ENCODE results near the gene MACF1.
A peak's percentile ranks its signal among the peaks of the same experiment; 100 is the strongest.

MACF1 gene

GRCh38 chr1:39368045-39368444, 163.6 kb downstream of the MACF1 start:
- Mint-ChIP-seq H3K36me3 (ENCODE audit: low read depth) (peaks cover 65% of the 10 kb centered on the region), H3K4me3 (no peak overlapping the region), H3K27me3 (ENCODE audit: low read depth) (no peaks in the 10 kb centered on the region), H3K4me1 (ENCODE audit: low read depth) (no peaks in the 10 kb centered on the region), H3K27ac (peak overlapping the region; percentile 20), H3K9me3 (no peaks in the 10 kb centered on the region)
- no peak for DNase-seq (ENCODE audit: low spot score)

DNA sequence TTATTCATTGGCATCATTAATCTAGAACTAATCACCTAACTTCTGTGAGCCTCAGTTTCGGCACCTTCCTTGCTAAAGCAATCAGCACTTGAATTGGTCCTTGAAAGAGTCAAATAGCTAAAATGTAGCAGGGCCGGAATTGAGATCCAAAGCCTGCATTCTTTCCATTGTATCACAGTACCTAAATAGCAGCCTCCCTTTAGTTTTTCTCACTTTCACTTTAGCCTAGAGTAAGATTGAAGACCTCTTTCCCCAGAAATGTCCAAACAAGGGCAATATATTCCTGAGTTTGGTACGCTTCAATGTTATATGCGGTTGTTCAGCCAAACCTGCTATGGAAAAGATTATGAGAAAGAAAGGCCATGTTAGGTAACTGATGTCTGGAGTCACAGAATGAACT, 165.1 kb downstream of the MACF1 start:
- Mint-ChIP-seq H3K4me3 (no peak overlapping the region), H3K4me1 (ENCODE audit: low read depth) (no peaks in the 10 kb centered on the region), H3K9me3 (no peaks in the 10 kb centered on the region), H3K27me3 (ENCODE audit: low read depth) (no peaks in the 10 kb centered on the region), H3K27ac (no peak overlapping the region), H3K36me3 (ENCODE audit: low read depth) (peaks cover 59% of the 10 kb centered on the region)
- no peak for DNase-seq (ENCODE audit: low spot score)

DNA sequence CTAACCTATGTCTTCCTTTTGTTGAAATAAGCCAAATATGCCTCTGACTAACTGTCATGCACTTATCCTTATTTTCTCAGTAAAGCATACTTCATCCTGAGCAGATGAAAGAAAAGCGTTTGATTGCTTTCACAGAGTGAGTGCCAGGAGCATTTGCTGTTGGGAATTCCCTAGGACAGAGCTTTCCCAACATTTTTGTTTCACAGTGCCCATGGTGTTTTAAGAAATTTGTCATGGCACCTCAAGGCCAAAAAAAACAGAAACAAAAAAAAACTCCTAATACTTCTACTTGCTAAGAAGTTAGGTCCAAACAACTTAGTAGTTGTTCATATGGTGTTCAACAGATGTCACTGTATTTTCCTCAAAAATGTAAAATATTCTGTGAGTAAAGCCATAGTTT, 166.1 kb downstream of the MACF1 start:
- no peak for DNase-seq (ENCODE audit: low spot score)
- no peaks in the 10 kb centered on the region for H3K4me1 Mint-ChIP-seq (ENCODE audit: low read depth)
- no peaks in the 10 kb centered on the region for H3K27me3 Mint-ChIP-seq (ENCODE audit: low read depth)
- H3K4me3 Mint-ChIP-seq = no peak overlapping the region
- no peaks in the 10 kb centered on the region for H3K9me3 Mint-ChIP-seq
- H3K36me3 Mint-ChIP-seq (ENCODE audit: low read depth) = peaks cover 62% of the 10 kb centered on the region
- H3K27ac Mint-ChIP-seq = no peak overlapping the region

DNA sequence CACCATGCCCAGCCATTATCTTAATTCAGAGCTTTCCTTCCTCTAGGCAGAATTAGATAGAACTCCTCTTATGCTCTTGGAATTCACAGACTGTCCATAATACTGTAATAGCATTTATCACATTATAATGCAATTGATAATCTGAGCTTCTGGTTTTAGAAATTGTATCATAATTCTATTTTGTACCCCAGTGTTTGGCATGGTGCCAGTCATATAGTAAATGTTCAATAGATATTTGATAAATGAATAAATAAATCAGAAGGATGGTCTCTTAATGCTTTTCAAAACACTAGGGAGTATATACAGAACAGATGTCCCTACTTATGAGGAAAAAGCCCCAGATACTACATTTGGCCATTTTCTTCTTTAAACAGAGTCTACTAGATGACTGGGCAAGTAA, 167.6 kb downstream of the MACF1 start:
- no peak overlapping the region for H3K4me3 Mint-ChIP-seq
- peaks cover 59% of the 10 kb centered on the region for H3K36me3 Mint-ChIP-seq (ENCODE audit: low read depth)
- no peaks in the 10 kb centered on the region for H3K9me3 Mint-ChIP-seq
- H3K27ac Mint-ChIP-seq = no peak overlapping the region
- no peak for DNase-seq (ENCODE audit: low spot score)
- no peaks in the 10 kb centered on the region for H3K4me1 Mint-ChIP-seq (ENCODE audit: low read depth)
- no peaks in the 10 kb centered on the region for H3K27me3 Mint-ChIP-seq (ENCODE audit: low read depth)

DNA sequence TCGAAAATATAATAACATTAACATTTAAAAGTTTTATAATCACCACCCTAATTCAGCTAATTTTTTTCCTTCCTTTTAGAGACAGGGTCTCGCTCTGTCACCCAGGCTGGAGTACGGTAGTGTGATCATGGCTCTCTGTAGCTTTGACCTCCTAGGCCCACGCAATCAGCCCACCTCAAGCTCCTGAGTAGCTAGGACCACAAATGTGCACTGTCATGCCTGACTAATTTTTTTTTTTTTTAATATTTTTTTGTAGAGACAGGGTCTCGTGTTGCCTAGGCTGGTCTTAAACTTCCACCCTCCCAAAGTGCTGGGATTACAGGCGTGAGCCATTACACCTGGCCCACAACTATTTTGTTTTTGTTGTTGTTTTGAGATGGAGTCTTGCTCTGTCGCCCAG, 172.2 kb downstream of the MACF1 start:
- Mint-ChIP-seq H3K36me3 (ENCODE audit: low read depth) (peaks cover 44% of the 10 kb centered on the region), H3K27ac (no peak overlapping the region), H3K4me1 (ENCODE audit: low read depth) (no peaks in the 10 kb centered on the region), H3K9me3 (no peaks in the 10 kb centered on the region), H3K4me3 (no peak overlapping the region), H3K27me3 (ENCODE audit: low read depth) (no peaks in the 10 kb centered on the region)
- no peak for DNase-seq (ENCODE audit: low spot score)

DNA sequence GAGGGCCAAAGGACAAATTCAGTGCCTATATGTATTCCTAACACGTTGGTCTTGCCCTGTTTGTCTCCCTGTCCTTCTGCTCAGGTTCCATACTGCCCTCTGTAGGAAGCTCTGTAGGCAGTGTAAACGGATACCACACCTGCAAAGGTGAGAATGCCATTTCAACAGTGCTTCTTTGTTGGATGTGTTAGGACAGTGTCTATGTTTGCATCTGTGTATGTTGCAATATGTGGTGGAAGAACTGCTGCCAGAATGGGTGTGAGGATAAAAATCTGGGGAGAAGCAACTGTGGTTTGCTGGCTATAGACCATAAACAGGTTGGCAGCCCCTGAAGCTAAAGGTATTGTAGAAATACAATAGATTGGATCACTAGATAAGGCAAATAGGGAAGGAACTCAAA, 173.9 kb downstream of the MACF1 start:
- no peak overlapping the region for H3K27ac Mint-ChIP-seq
- no peak overlapping the region for H3K4me3 Mint-ChIP-seq
- no peaks in the 10 kb centered on the region for H3K4me1 Mint-ChIP-seq (ENCODE audit: low read depth)
- H3K27me3 Mint-ChIP-seq (ENCODE audit: low read depth) = no peaks in the 10 kb centered on the region
- no peaks in the 10 kb centered on the region for H3K9me3 Mint-ChIP-seq
- peaks cover 43% of the 10 kb centered on the region for H3K36me3 Mint-ChIP-seq (ENCODE audit: low read depth)
- no peak for DNase-seq (ENCODE audit: low spot score)

DNA sequence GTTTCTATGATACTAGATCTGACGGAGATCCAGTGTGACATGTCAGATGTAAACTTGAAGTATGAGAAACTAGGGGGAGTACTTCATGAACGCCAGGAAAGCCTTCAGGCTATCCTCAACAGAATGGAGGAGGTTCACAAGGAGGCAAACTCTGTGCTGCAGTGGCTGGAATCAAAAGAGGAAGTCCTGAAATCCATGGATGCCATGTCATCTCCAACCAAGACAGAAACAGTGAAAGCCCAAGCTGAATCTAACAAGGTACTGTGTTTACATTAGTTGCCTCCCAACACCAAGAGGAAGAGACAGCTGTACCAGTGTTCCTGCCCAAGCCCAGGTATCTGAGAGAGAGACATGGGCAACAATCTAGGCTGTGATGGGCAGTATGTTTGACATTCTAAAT, 174.7 kb downstream of the MACF1 start:
- DNase-seq (ENCODE audit: low spot score) = no peak
- Mint-ChIP-seq H3K4me1 (ENCODE audit: low read depth) (no peaks in the 10 kb centered on the region), H3K27me3 (ENCODE audit: low read depth) (no peaks in the 10 kb centered on the region), H3K27ac (no peak overlapping the region), H3K9me3 (no peaks in the 10 kb centered on the region), H3K4me3 (no peak overlapping the region), H3K36me3 (ENCODE audit: low read depth) (peaks cover 45% of the 10 kb centered on the region)

- Mint-ChIP-seq H3K4me3 (no peak overlapping the region), H3K36me3 (ENCODE audit: low read depth) (peaks cover 42% of the 10 kb centered on the region), H3K27me3 (ENCODE audit: low read depth) (no peaks in the 10 kb centered on the region), H3K27ac (no peak overlapping the region), H3K9me3 (no peaks in the 10 kb centered on the region), H3K4me1 (ENCODE audit: low read depth) (no peaks in the 10 kb centered on the region)
- DNase-seq (ENCODE audit: low spot score) = no peak
These were observed 175.5 kb downstream of the MACF1 start for GRCh38 chr1:39380036-39380435.

DNA sequence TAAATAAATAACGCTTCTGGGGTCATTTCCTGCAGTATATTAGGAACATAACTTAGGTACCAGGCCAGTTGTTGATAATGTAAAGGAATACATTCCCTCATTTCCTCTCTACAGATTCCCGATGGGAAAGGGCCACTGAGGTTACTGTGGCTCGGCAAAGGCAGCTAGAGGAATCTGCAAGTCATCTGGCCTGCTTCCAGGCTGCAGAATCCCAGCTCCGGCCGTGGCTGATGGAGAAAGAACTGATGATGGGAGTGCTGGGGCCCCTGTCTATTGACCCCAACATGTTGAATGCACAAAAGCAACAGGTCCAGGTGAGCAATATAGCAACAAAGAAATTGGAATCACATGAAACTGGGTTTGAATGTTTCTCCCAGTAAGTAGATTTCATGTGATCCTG, 177.3 kb downstream of the MACF1 start:
- Mint-ChIP-seq H3K27ac (no peak overlapping the region), H3K9me3 (no peaks in the 10 kb centered on the region), H3K27me3 (ENCODE audit: low read depth) (no peaks in the 10 kb centered on the region), H3K36me3 (ENCODE audit: low read depth) (peaks cover 47% of the 10 kb centered on the region), H3K4me3 (no peak overlapping the region), H3K4me1 (ENCODE audit: low read depth) (no peaks in the 10 kb centered on the region)
- no peak for DNase-seq (ENCODE audit: low spot score)

DNA sequence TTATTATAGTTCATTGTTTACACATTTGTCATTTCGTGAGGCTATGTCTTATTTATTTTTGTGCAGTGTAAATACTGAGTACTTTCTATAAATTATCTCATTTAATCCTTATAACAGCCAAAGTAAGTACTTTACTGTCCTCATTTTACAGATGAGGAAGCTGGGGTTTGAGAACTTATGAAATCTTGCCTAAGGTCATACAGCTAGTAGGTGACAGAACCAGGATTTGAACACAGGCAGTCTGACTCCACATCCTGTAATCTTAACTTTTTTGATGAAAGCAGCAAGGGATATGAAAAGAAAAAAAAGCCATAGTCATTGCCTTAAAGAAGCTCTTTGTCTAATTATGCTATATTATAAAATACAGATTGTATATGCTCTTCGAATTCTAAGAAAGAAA, 179.8 kb downstream of the MACF1 start:
- H3K4me3 Mint-ChIP-seq = no peak overlapping the region
- H3K9me3 Mint-ChIP-seq = no peaks in the 10 kb centered on the region
- peaks cover 55% of the 10 kb centered on the region for H3K36me3 Mint-ChIP-seq (ENCODE audit: low read depth)
- DNase-seq (ENCODE audit: low spot score) = no peak
- no peaks in the 10 kb centered on the region for H3K4me1 Mint-ChIP-seq (ENCODE audit: low read depth)
- H3K27ac Mint-ChIP-seq = no peak overlapping the region
- no peaks in the 10 kb centered on the region for H3K27me3 Mint-ChIP-seq (ENCODE audit: low read depth)

DNA sequence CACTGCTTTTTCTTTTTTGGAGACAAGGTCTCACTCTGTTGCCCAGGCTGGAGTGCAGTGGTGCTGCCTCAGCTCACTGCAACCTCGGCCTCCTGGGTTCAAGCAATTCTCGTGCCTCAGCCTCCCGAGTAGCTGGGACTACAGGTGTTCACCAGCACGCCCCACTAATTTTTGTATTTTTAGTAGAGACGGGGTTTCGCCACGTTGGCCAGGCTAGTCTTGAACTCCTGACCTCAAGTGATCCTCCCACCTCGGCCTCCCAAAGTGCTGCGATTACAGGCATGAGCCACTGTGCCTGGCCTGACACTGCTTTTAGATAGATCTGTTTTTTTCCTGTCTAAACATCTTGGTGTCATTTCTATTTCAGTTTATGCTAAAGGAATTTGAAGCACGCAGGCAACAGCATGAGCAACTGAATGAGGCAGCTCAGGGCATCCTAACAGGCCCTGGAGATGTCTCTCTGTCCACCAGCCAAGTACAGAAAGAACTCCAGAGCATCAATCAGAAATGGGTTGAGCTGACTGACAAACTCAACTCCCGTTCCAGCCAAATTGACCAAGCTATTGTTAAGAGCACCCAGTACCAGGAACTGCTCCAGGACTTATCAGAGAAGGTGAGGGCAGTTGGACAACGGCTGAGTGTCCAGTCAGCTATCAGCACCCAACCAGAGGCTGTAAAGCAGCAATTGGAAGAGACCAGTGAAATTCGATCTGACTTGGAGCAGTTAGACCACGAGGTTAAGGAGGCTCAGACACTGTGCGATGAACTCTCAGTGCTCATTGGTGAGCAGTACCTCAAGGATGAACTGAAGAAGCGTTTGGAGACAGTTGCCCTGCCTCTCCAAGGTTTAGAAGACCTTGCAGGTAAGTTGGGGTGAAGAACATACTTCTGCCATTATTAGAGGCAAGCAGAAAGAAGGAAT, 180.8 kb downstream of the MACF1 start:
- Mint-ChIP-seq H3K9me3 (no peaks in the 10 kb centered on the region), H3K27ac (no peak overlapping the region), H3K27me3 (ENCODE audit: low read depth) (no peaks in the 10 kb centered on the region), H3K4me3 (no peak overlapping the region), H3K4me1 (ENCODE audit: low read depth) (no peaks in the 10 kb centered on the region), H3K36me3 (ENCODE audit: low read depth) (peaks cover 57% of the 10 kb centered on the region)
- no peak for DNase-seq (ENCODE audit: low spot score)

DNA sequence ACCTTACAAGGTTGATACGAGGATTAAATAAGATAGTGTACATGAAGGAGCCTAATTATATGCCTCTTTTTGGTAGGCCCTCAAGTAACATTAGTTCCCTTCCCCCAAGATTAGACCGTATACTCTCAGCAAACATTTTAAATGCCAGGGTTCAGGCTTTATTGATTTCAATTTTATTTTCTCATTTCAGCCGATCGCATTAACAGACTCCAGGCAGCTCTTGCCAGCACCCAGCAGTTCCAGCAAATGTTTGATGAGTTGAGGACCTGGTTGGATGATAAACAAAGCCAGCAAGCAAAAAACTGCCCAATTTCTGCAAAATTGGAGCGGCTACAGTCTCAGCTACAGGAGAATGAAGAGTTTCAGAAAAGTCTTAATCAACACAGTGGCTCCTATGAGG, 182.5 kb downstream of the MACF1 start:
- no peak overlapping the region for H3K27ac Mint-ChIP-seq

GRCh38 chr1:39387452-39387851, 183.0 kb downstream of the MACF1 start:
- H3K27me3 Mint-ChIP-seq (ENCODE audit: low read depth) = no peaks in the 10 kb centered on the region
- H3K9me3 Mint-ChIP-seq = no peaks in the 10 kb centered on the region
- no peak overlapping the region for H3K27ac Mint-ChIP-seq
- no peak overlapping the region for H3K4me3 Mint-ChIP-seq
- peaks cover 63% of the 10 kb centered on the region for H3K36me3 Mint-ChIP-seq (ENCODE audit: low read depth)
- DNase-seq (ENCODE audit: low spot score) = no peak
- peaks cover 12% of the 10 kb centered on the region for H3K4me1 Mint-ChIP-seq (ENCODE audit: low read depth)

More for the DNA sequence above, 182.5 kb downstream of the MACF1 start:
- H3K36me3 Mint-ChIP-seq (ENCODE audit: low read depth) = peaks cover 63% of the 10 kb centered on the region
- no peaks in the 10 kb centered on the region for H3K9me3 Mint-ChIP-seq
- no peaks in the 10 kb centered on the region for H3K27me3 Mint-ChIP-seq (ENCODE audit: low read depth)
- no peak overlapping the region for H3K4me3 Mint-ChIP-seq
- DNase-seq (ENCODE audit: low spot score) = no peak
- peaks cover 10% of the 10 kb centered on the region for H3K4me1 Mint-ChIP-seq (ENCODE audit: low read depth)

- Mint-ChIP-seq H3K36me3 (ENCODE audit: low read depth) (peaks cover 58% of the 10 kb centered on the region), H3K9me3 (no peaks in the 10 kb centered on the region), H3K27me3 (ENCODE audit: low read depth) (no peaks in the 10 kb centered on the region), H3K4me1 (ENCODE audit: low read depth) (peaks cover 35% of the 10 kb centered on the region), H3K27ac (peak overlapping the region; percentile 7), H3K4me3 (no peak overlapping the region)
- no peak for DNase-seq (ENCODE audit: low spot score)
These were observed 187.5 kb downstream of the MACF1 start for GRCh38 chr1:39391691-39392679.

Data from T-helper 2 cell treated with Interferon-gamma antibody and Interleukin-4, amounts not matched to agents 5 μg/mL and 100 μg/mL, for 36 hours (primary cell).